ENCODE data around the gene RSPRY1. TPM values are rescaled to one million over a fixed set of nuclear protein-coding genes. Genes with fewer than 3 reads are reported as not detected.

The RSPRY1 gene
- polyA plus RNA-seq, 4 donors, result 12.4 to 43.9 (median 17.2) TPM

GRCh38 chr16:57159447-57159846 lies 26.7 kb upstream of the RSPRY1 start:
- FAIRE-seq (no peak), DNase-seq (no peak)
- Histone ChIP-seq H3K36me3 (ENCODE audit: control insufficient read depth in 3 of 3, insufficient read depth in 2 of 3, low read depth in 1 of 3, low read length in 3 of 3) (peaks cover 18 to 35% (median 24%) of the 10 kb centered on the region in 3 donors), H3K9me3 (ENCODE audit: control insufficient read depth in 2 of 2, insufficient read depth in 1 of 2, low read depth in 1 of 2, low read length in 1 of 2) (no peaks in the 10 kb centered on the region), H3K27me3 (ENCODE audit: control insufficient read depth in 3 of 3, insufficient read depth in 3 of 3, low read length in 3 of 3) (no peaks in the 10 kb centered on the region), H3K4me3 (ENCODE audit: low read depth in 1 of 3, low read length in 3 of 3) (no peak overlapping the region), H3K27ac (ENCODE audit: low read depth in 1 of 3, low read length in 2 of 3) (no peak overlapping the region), H3K4me1 (ENCODE audit: control insufficient read depth in 3 of 3, insufficient read depth in 2 of 3, low read depth in 1 of 3, low read length in 2 of 3) (no peaks in the 10 kb centered on the region)
- 90 to 92% (median 90%) methylated on average over 4 of the region's 4 CpGs for WGBS, 3 donors

- 60 to 90% (median 81%) methylated on average over 1 of the region's 1 CpG for WGBS, 3 donors
- Histone ChIP-seq H3K9me3 (ENCODE audit: control insufficient read depth in 2 of 2, insufficient read depth in 1 of 2, low read depth in 1 of 2, low read length in 1 of 2) (no peaks in the 10 kb centered on the region), H3K27me3 (ENCODE audit: control insufficient read depth in 3 of 3, insufficient read depth in 3 of 3, low read length in 3 of 3) (no peaks in the 10 kb centered on the region)
Measured at GRCh38 chr16:57163842-57164241, 22.3 kb upstream of the RSPRY1 start.

GRCh38 chr16:57165483-57165882 lies 20.6 kb upstream of the RSPRY1 start:
- Histone ChIP-seq H3K9me3 (ENCODE audit: control insufficient read depth in 2 of 2, insufficient read depth in 1 of 2, low read depth in 1 of 2, low read length in 1 of 2) (no peaks in the 10 kb centered on the region), H3K4me1 (ENCODE audit: control insufficient read depth in 3 of 3, insufficient read depth in 2 of 3, low read depth in 1 of 3, low read length in 2 of 3) (no peaks in the 10 kb centered on the region), H3K27ac (ENCODE audit: low read depth in 1 of 3, low read length in 2 of 3) (no peak overlapping the region), H3K4me3 (ENCODE audit: low read depth in 1 of 3, low read length in 3 of 3) (no peak overlapping the region), H3K36me3 (ENCODE audit: control insufficient read depth in 3 of 3, insufficient read depth in 2 of 3, low read depth in 1 of 3, low read length in 3 of 3) (peaks cover 13 to 26% (median 26%) of the 10 kb centered on the region in 3 donors), H3K27me3 (ENCODE audit: control insufficient read depth in 3 of 3, insufficient read depth in 3 of 3, low read length in 3 of 3) (no peaks in the 10 kb centered on the region)
- FAIRE-seq (no peak), DNase-seq (no peak)
- WGBS, 3 donors, result 29 to 64% (median 41%) methylated on average over 5 of the region's 5 CpGs

More at GRCh38 chr16:57163842-57164241, 22.3 kb upstream of the RSPRY1 start:
- H3K4me3 ChIP-seq (ENCODE audit: low read depth in 1 of 3, low read length in 3 of 3), result no peak overlapping the region
- H3K4me1 ChIP-seq (ENCODE audit: control insufficient read depth in 3 of 3, insufficient read depth in 2 of 3, low read depth in 1 of 3, low read length in 2 of 3), result no peaks in the 10 kb centered on the region
- DNase-seq, result no peak
- no peak for FAIRE-seq
- H3K27ac ChIP-seq (ENCODE audit: low read depth in 1 of 3, low read length in 2 of 3), result no peak overlapping the region
- H3K36me3 ChIP-seq (ENCODE audit: control insufficient read depth in 3 of 3, insufficient read depth in 2 of 3, low read depth in 1 of 3, low read length in 3 of 3), result peaks cover 15 to 25% (median 23%) of the 10 kb centered on the region in 3 donors

GRCh38 chr16:57165938-57166337 lies 20.2 kb upstream of the RSPRY1 start:
- Histone ChIP-seq H3K27me3 (ENCODE audit: control insufficient read depth in 3 of 3, insufficient read depth in 3 of 3, low read length in 3 of 3) (no peaks in the 10 kb centered on the region), H3K4me1 (ENCODE audit: control insufficient read depth in 3 of 3, insufficient read depth in 2 of 3, low read depth in 1 of 3, low read length in 2 of 3) (no peaks in the 10 kb centered on the region), H3K27ac (ENCODE audit: low read depth in 1 of 3, low read length in 2 of 3) (no peak overlapping the region), H3K36me3 (ENCODE audit: control insufficient read depth in 3 of 3, insufficient read depth in 2 of 3, low read depth in 1 of 3, low read length in 3 of 3) (peaks cover 13 to 28% (median 25%) of the 10 kb centered on the region in 3 donors), H3K4me3 (ENCODE audit: low read depth in 1 of 3, low read length in 3 of 3) (no peak overlapping the region), H3K9me3 (ENCODE audit: control insufficient read depth in 2 of 2, insufficient read depth in 1 of 2, low read depth in 1 of 2, low read length in 1 of 2) (no peaks in the 10 kb centered on the region)
- DNase-seq, result peak in 1 of 2 donors; percentile 42
- 7 to 62% (median 35%) methylated on average over 3 of the region's 3 CpGs for WGBS, 3 donors
- FAIRE-seq, result no peak

GRCh38 chr16:57166451-57166850 lies 19.7 kb upstream of the RSPRY1 start:
- no peaks in the 10 kb centered on the region for H3K27me3 ChIP-seq (ENCODE audit: control insufficient read depth in 3 of 3, insufficient read depth in 3 of 3, low read length in 3 of 3)
- FAIRE-seq, result no peak
- H3K4me3 ChIP-seq (ENCODE audit: low read depth in 1 of 3, low read length in 3 of 3), result no peak overlapping the region
- H3K27ac ChIP-seq (ENCODE audit: low read depth in 1 of 3, low read length in 2 of 3), result no peak overlapping the region
- no peak for DNase-seq
- H3K9me3 ChIP-seq (ENCODE audit: control insufficient read depth in 2 of 2, insufficient read depth in 1 of 2, low read depth in 1 of 2, low read length in 1 of 2), result no peaks in the 10 kb centered on the region
- H3K4me1 ChIP-seq (ENCODE audit: control insufficient read depth in 3 of 3, insufficient read depth in 2 of 3, low read depth in 1 of 3, low read length in 2 of 3), result no peaks in the 10 kb centered on the region
- peaks cover 13 to 29% (median 27%) of the 10 kb centered on the region in 3 donors for H3K36me3 ChIP-seq (ENCODE audit: control insufficient read depth in 3 of 3, insufficient read depth in 2 of 3, low read depth in 1 of 3, low read length in 3 of 3)

GRCh38 chr16:57166951-57167350 lies 19.2 kb upstream of the RSPRY1 start:
- no peaks in the 10 kb centered on the region for H3K27me3 ChIP-seq (ENCODE audit: control insufficient read depth in 3 of 3, insufficient read depth in 3 of 3, low read length in 3 of 3)
- peak overlapping the region in 1 of 3 donors; percentile 1 for H3K27ac ChIP-seq (ENCODE audit: low read depth in 1 of 3, low read length in 2 of 3)
- DNase-seq (no peak), FAIRE-seq (no peak)
- no peaks in the 10 kb centered on the region for H3K9me3 ChIP-seq (ENCODE audit: control insufficient read depth in 2 of 2, insufficient read depth in 1 of 2, low read depth in 1 of 2, low read length in 1 of 2)
- 77 to 82% (median 82%) methylated on average over 7 of the region's 7 CpGs for WGBS, 3 donors
- H3K4me3 ChIP-seq (ENCODE audit: low read depth in 1 of 3, low read length in 3 of 3), result no peak overlapping the region
- H3K36me3 ChIP-seq (ENCODE audit: control insufficient read depth in 3 of 3, insufficient read depth in 2 of 3, low read depth in 1 of 3, low read length in 3 of 3), result peaks cover 10 to 28% (median 24%) of the 10 kb centered on the region in 3 donors
- H3K4me1 ChIP-seq (ENCODE audit: control insufficient read depth in 3 of 3, insufficient read depth in 2 of 3, low read depth in 1 of 3, low read length in 2 of 3), result no peaks in the 10 kb centered on the region

- no peaks in the 10 kb centered on the region for H3K4me1 ChIP-seq (ENCODE audit: control insufficient read depth in 3 of 3, insufficient read depth in 2 of 3, low read depth in 1 of 3, low read length in 2 of 3)
- DNase-seq (no peak), FAIRE-seq (no peak)
- H3K9me3 ChIP-seq (ENCODE audit: control insufficient read depth in 2 of 2, insufficient read depth in 1 of 2, low read depth in 1 of 2, low read length in 1 of 2), result no peaks in the 10 kb centered on the region
- no peak overlapping the region for H3K4me3 ChIP-seq (ENCODE audit: low read depth in 1 of 3, low read length in 3 of 3)
- no peaks in the 10 kb centered on the region for H3K27me3 ChIP-seq (ENCODE audit: control insufficient read depth in 3 of 3, insufficient read depth in 3 of 3, low read length in 3 of 3)
- H3K36me3 ChIP-seq (ENCODE audit: control insufficient read depth in 3 of 3, insufficient read depth in 2 of 3, low read depth in 1 of 3, low read length in 3 of 3), result peaks cover 8 to 26% (median 21%) of the 10 kb centered on the region in 3 donors
- no peak overlapping the region for H3K27ac ChIP-seq (ENCODE audit: low read depth in 1 of 3, low read length in 2 of 3)
- 71 to 87% (median 79%) methylated on average over 3 of the region's 3 CpGs for WGBS, 3 donors
Measured at GRCh38 chr16:57167538-57167937, 18.6 kb upstream of the RSPRY1 start.

GRCh38 chr16:57167953-57168352 lies 18.2 kb upstream of the RSPRY1 start:
- 13 to 20% (median 17%) methylated on average over 4 of the region's 4 CpGs for WGBS, 3 donors
- Histone ChIP-seq H3K27me3 (ENCODE audit: control insufficient read depth in 3 of 3, insufficient read depth in 3 of 3, low read length in 3 of 3) (no peaks in the 10 kb centered on the region), H3K27ac (ENCODE audit: low read depth in 1 of 3, low read length in 2 of 3) (no peak overlapping the region), H3K4me3 (ENCODE audit: low read depth in 1 of 3, low read length in 3 of 3) (no peak overlapping the region), H3K36me3 (ENCODE audit: control insufficient read depth in 3 of 3, insufficient read depth in 2 of 3, low read depth in 1 of 3, low read length in 3 of 3) (peaks cover 8 to 27% (median 19%) of the 10 kb centered on the region in 3 donors), H3K4me1 (ENCODE audit: control insufficient read depth in 3 of 3, insufficient read depth in 2 of 3, low read depth in 1 of 3, low read length in 2 of 3) (peaks cover 0 to 2% (median 0%) of the 10 kb centered on the region in 3 donors), H3K9me3 (ENCODE audit: control insufficient read depth in 2 of 2, insufficient read depth in 1 of 2, low read depth in 1 of 2, low read length in 1 of 2) (no peaks in the 10 kb centered on the region)
- no peak for FAIRE-seq
- DNase-seq, result peak; percentile 51 to 74

- no peak overlapping the region for H3K27ac ChIP-seq (ENCODE audit: low read depth in 1 of 3, low read length in 2 of 3)
- FAIRE-seq (no peak), DNase-seq (no peak)
- H3K4me3 ChIP-seq (ENCODE audit: low read depth in 1 of 3, low read length in 3 of 3), result no peak overlapping the region
- H3K27me3 ChIP-seq (ENCODE audit: control insufficient read depth in 3 of 3, insufficient read depth in 3 of 3, low read length in 3 of 3), result no peaks in the 10 kb centered on the region
- peaks cover 3 to 27% (median 20%) of the 10 kb centered on the region in 3 donors for H3K36me3 ChIP-seq (ENCODE audit: control insufficient read depth in 3 of 3, insufficient read depth in 2 of 3, low read depth in 1 of 3, low read length in 3 of 3)
- peaks cover 0 to 4% (median 0%) of the 10 kb centered on the region in 3 donors for H3K4me1 ChIP-seq (ENCODE audit: control insufficient read depth in 3 of 3, insufficient read depth in 2 of 3, low read depth in 1 of 3, low read length in 2 of 3)
- no peaks in the 10 kb centered on the region for H3K9me3 ChIP-seq (ENCODE audit: control insufficient read depth in 2 of 2, insufficient read depth in 1 of 2, low read depth in 1 of 2, low read length in 1 of 2)
Measured at GRCh38 chr16:57169327-57169726, 16.8 kb upstream of the RSPRY1 start.
